NB4 (cell line): ENCODE measurements around the gene ECT2.

ENCODE experiments used
- CTCF ChIP-seq: IDR thresholded peaks from one replicate; pipeline ENCODE4 v1.5.1; 2012; ENCODE audit warnings: low read depth, low read length
- POLR2A ChIP-seq: IDR thresholded peaks from 2 replicates; pipeline ENCODE4 v1.6.1; 2011; ENCODE audit warnings: mild to moderate bottlenecking; ENCODE audit not compliant: insufficient read length; ENCODE audit errors: extremely low read depth

- TF ChIP-seq POLR2A (no peak), CTCF (no peak)
Observed at GRCh38 chr3:172716476-172716875, 34.0 kb upstream of the ECT2 start.
